Stimulated activated memory B cell treated with anti-CD40 and anti-IgM and Interleukin-4, amounts not matched to agents 10 μg/mL and 1 μg/mL and 100 μg/mL, for 72 hours (primary cell): ENCODE measurements around the gene VHLL.
"Not testable (repeated sequence)": the region's sequence is repeated elsewhere in the genome, so short reads cannot be mapped to it uniquely, and the experiment has no call there.

Experiments
- ATAC-seq: fragments of 150-1000 bp; cut with Tn5 transposase; 2 replicates; pipeline ENCODE4 v1.10.0; 2021
- H3K27ac Mint-ChIP-seq: one replicate; pipeline ENCODE4 v1.8.0; 2022; ENCODE audit warnings: mild to moderate bottlenecking, mixed read lengths
- H3K27me3 Mint-ChIP-seq: one replicate; pipeline ENCODE4 v1.8.0; 2022; ENCODE audit warnings: mixed read lengths
- H3K36me3 Mint-ChIP-seq: one replicate; pipeline ENCODE4 v1.8.0; 2022; ENCODE audit warnings: mixed read lengths
- H3K4me1 Mint-ChIP-seq: one replicate; pipeline ENCODE4 v1.8.0; 2022; ENCODE audit warnings: mixed read lengths
- H3K4me3 Mint-ChIP-seq: one replicate; pipeline ENCODE4 v1.8.0; 2022; ENCODE audit warnings: mild to moderate bottlenecking, moderate library complexity, mixed read lengths
- H3K9me3 Mint-ChIP-seq: one replicate; pipeline ENCODE4 v1.8.0; 2022; ENCODE audit warnings: mixed read lengths

The VHLL gene

GRCh38 chr1:156298852-156299357 is at the start of gene VHLL:
VHLL (minus strand) TSS chr1:156299307; CDS start chr1:156299189, 118 bp downstream.
- Mint-ChIP-seq H3K27ac (no peak within 1 kb of the TSS), H3K9me3 (no peaks in the 10 kb centered on the region), H3K36me3 (no peaks in the 10 kb centered on the region), H3K27me3 (no peaks in the 10 kb centered on the region), H3K4me3 (no peak within 1 kb of the TSS), H3K4me1 (peaks cover 16% of the 10 kb centered on the region)
- ATAC-seq = no peak

GRCh38 chr1:156347331-156347730 is 48.2 kb upstream of the VHLL start:
- H3K9me3 Mint-ChIP-seq = no peaks in the 10 kb centered on the region
- H3K4me1 Mint-ChIP-seq = no peaks in the 10 kb centered on the region
- H3K27ac Mint-ChIP-seq = no peak overlapping the region
- no peak overlapping the region for H3K4me3 Mint-ChIP-seq
- ATAC-seq = no peak
- H3K36me3 Mint-ChIP-seq = no peaks in the 10 kb centered on the region
- H3K27me3 Mint-ChIP-seq = peaks cover 10% of the 10 kb centered on the region

- no peaks in the 10 kb centered on the region for H3K36me3 Mint-ChIP-seq
- no peaks in the 10 kb centered on the region for H3K9me3 Mint-ChIP-seq
- no peak overlapping the region for H3K4me3 Mint-ChIP-seq
- H3K27me3 Mint-ChIP-seq = peaks cover 10% of the 10 kb centered on the region
- ATAC-seq = no peak
- H3K4me1 Mint-ChIP-seq = no peaks in the 10 kb centered on the region
- H3K27ac Mint-ChIP-seq = no peak overlapping the region
Measured at GRCh38 chr1:156346636-156347035, 47.5 kb upstream of the VHLL start.

GRCh38 chr1:156346035-156346434 is 46.9 kb upstream of the VHLL start:
- H3K4me3 Mint-ChIP-seq, H3K4me1 Mint-ChIP-seq, H3K27ac Mint-ChIP-seq, ATAC-seq, H3K9me3 Mint-ChIP-seq, H3K36me3 Mint-ChIP-seq: not testable (repeated sequence)
- H3K27me3 Mint-ChIP-seq = peaks cover 10% of the 10 kb centered on the region

- no peak overlapping the region for H3K4me3 Mint-ChIP-seq
- no peaks in the 10 kb centered on the region for H3K36me3 Mint-ChIP-seq
- no peaks in the 10 kb centered on the region for H3K4me1 Mint-ChIP-seq
- no peak overlapping the region for H3K27ac Mint-ChIP-seq
- ATAC-seq = no peak
- H3K9me3 Mint-ChIP-seq = no peaks in the 10 kb centered on the region
- peaks cover 10% of the 10 kb centered on the region for H3K27me3 Mint-ChIP-seq
Measured at GRCh38 chr1:156344409-156344808, 45.3 kb upstream of the VHLL start.

- Mint-ChIP-seq H3K27ac (no peak overlapping the region), H3K27me3 (peaks cover 10% of the 10 kb centered on the region), H3K36me3 (no peaks in the 10 kb centered on the region), H3K9me3 (no peaks in the 10 kb centered on the region), H3K4me3 (no peak overlapping the region), H3K4me1 (peaks cover 3% of the 10 kb centered on the region)
- ATAC-seq = no peak
Measured at GRCh38 chr1:156342166-156342955, 43.3 kb upstream of the VHLL start.

GRCh38 chr1:156338180-156338976 is 39.3 kb upstream of the VHLL start, which contains the start of the genes CCT3 and TSACC:
CCT3 (minus strand) TSS chr1:156338292; CDS start chr1:156338184, 108 bp downstream.
TSACC (plus strand) TSS chr1:156338526; CDS start chr1:156339758, 1,232 bp downstream.
- H3K9me3 Mint-ChIP-seq = no peaks in the 10 kb centered on the region
- no peaks in the 10 kb centered on the region for H3K27me3 Mint-ChIP-seq
- H3K4me3 Mint-ChIP-seq = peak within 1 kb of the TSS; percentile 93
- H3K27ac Mint-ChIP-seq = peak within 1 kb of the TSS; percentile 90
- H3K36me3 Mint-ChIP-seq = peaks cover 17% of the 10 kb centered on the region
- peak; percentile 99 for ATAC-seq
- H3K4me1 Mint-ChIP-seq = peaks cover 33% of the 10 kb centered on the region

GRCh38 chr1:156337888-156338179 is 38.7 kb upstream of the VHLL start:
- Mint-ChIP-seq H3K27ac (peak overlapping the region; percentile 90), H3K36me3 (peaks cover 18% of the 10 kb centered on the region), H3K4me3 (peak overlapping the region; percentile 93), H3K4me1 (peaks cover 33% of the 10 kb centered on the region), H3K27me3 (no peaks in the 10 kb centered on the region), H3K9me3 (no peaks in the 10 kb centered on the region)
- ATAC-seq = no peak

- no peak for ATAC-seq
Measured at GRCh38 chr1:156337052-156337887, 38.2 kb upstream of the VHLL start.

GRCh38 chr1:156336242-156336641 is 37.1 kb upstream of the VHLL start:
- no peaks in the 10 kb centered on the region for H3K9me3 Mint-ChIP-seq
- no peak overlapping the region for H3K27ac Mint-ChIP-seq
- H3K36me3 Mint-ChIP-seq = peaks cover 26% of the 10 kb centered on the region
- no peaks in the 10 kb centered on the region for H3K27me3 Mint-ChIP-seq
- ATAC-seq = no peak
- peaks cover 33% of the 10 kb centered on the region for H3K4me1 Mint-ChIP-seq
- peak overlapping the region; percentile 93 for H3K4me3 Mint-ChIP-seq

More at GRCh38 chr1:156337052-156337887, 38.2 kb upstream of the VHLL start:
- peak overlapping the region; percentile 90 for H3K27ac Mint-ChIP-seq
- peaks cover 33% of the 10 kb centered on the region for H3K4me1 Mint-ChIP-seq
- peaks cover 18% of the 10 kb centered on the region for H3K36me3 Mint-ChIP-seq
- H3K4me3 Mint-ChIP-seq = peak overlapping the region; percentile 93
- no peaks in the 10 kb centered on the region for H3K9me3 Mint-ChIP-seq
- no peaks in the 10 kb centered on the region for H3K27me3 Mint-ChIP-seq

GRCh38 chr1:156323179-156323578 is 24.1 kb upstream of the VHLL start:
- not testable (repeated sequence) for H3K4me3 Mint-ChIP-seq, H3K9me3 Mint-ChIP-seq, H3K27ac Mint-ChIP-seq, H3K27me3 Mint-ChIP-seq, H3K4me1 Mint-ChIP-seq, ATAC-seq
- peaks cover 36% of the 10 kb centered on the region for H3K36me3 Mint-ChIP-seq

- no peaks in the 10 kb centered on the region for H3K9me3 Mint-ChIP-seq
- H3K27me3 Mint-ChIP-seq = no peaks in the 10 kb centered on the region
- H3K27ac Mint-ChIP-seq = no peak overlapping the region
- H3K4me3 Mint-ChIP-seq = no peak overlapping the region
- peaks cover 47% of the 10 kb centered on the region for H3K36me3 Mint-ChIP-seq
- H3K4me1 Mint-ChIP-seq = no peaks in the 10 kb centered on the region
- ATAC-seq = no peak
Measured at GRCh38 chr1:156320560-156320959, 21.5 kb upstream of the VHLL start.

- Mint-ChIP-seq H3K9me3 (no peaks in the 10 kb centered on the region), H3K4me1 (no peaks in the 10 kb centered on the region), H3K36me3 (peaks cover 47% of the 10 kb centered on the region), H3K27me3 (no peaks in the 10 kb centered on the region), H3K4me3 (no peak overlapping the region), H3K27ac (no peak overlapping the region)
- ATAC-seq = no peak
Measured at GRCh38 chr1:156319664-156320063, 20.6 kb upstream of the VHLL start.

GRCh38 chr1:156316909-156317308 is 17.8 kb upstream of the VHLL start:
- Mint-ChIP-seq H3K9me3 (no peaks in the 10 kb centered on the region), H3K27me3 (no peaks in the 10 kb centered on the region), H3K4me3 (no peak overlapping the region), H3K36me3 (peaks cover 67% of the 10 kb centered on the region), H3K27ac (no peak overlapping the region), H3K4me1 (no peaks in the 10 kb centered on the region)
- no peak for ATAC-seq

- no peak for ATAC-seq
- peaks cover 66% of the 10 kb centered on the region for H3K36me3 Mint-ChIP-seq
Measured at GRCh38 chr1:156310962-156311361, 11.9 kb upstream of the VHLL start.

More at GRCh38 chr1:156310962-156311361, 11.9 kb upstream of the VHLL start:
- Mint-ChIP-seq H3K27me3 (no peaks in the 10 kb centered on the region), H3K27ac (no peak overlapping the region), H3K9me3 (no peaks in the 10 kb centered on the region), H3K4me3 (no peak overlapping the region), H3K4me1 (no peaks in the 10 kb centered on the region)
